Stimulated activated CD8-positive, alpha-beta memory T cell treated with anti-CD3 and anti-CD28 coated beads, Interleukin-7, amount 100 ng/mL, for 1 hour (primary cell): ENCODE data around the gene VAC14.

Source experiments
- DNase-seq, 2 donors: peaks; one replicate each; pipeline ENCODE4 v3.0.0-alpha.2; 2020; ENCODE audit warnings: low read depth in 2 of 2

VAC14 gene

DNA sequence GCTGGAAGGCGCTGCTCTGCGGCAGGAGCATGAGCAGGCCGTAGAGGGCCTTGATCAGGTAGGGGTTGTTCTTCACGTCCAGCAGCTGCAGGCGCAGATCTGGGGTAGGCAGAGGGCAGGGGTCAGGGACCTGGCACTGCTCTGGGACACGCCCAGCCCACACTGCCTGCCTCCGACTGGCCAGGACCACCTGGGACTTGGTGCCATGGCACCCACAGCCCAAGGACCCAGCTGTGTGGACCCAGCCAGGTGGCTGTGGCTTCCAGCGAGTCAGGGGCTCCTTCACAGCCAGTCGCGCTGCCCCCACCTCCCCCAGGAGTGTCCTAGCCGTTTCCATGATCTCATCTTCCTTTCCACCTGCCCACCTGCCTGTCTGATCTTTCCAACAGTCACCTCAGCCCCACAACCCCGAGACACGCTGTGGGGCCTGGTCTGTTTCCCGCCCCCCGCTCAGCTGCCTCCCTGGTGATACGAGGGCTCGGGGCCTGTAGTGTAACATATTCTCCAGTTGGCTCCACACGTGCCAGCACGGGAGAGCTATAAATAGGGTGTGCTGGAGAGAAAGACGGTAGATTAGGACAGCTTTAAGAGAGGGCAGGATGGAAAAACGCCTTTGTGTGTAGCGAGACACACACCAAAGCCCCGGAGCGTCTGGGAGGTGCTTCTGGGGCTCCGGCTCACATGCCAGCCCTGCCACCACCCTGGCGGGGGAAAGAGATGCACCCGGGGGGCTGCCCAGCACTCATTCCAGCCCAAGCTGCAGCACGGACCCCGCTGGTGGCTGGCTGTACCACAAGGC is 107.9 kb downstream of the VAC14 start:
- no peak for DNase-seq

DNA sequence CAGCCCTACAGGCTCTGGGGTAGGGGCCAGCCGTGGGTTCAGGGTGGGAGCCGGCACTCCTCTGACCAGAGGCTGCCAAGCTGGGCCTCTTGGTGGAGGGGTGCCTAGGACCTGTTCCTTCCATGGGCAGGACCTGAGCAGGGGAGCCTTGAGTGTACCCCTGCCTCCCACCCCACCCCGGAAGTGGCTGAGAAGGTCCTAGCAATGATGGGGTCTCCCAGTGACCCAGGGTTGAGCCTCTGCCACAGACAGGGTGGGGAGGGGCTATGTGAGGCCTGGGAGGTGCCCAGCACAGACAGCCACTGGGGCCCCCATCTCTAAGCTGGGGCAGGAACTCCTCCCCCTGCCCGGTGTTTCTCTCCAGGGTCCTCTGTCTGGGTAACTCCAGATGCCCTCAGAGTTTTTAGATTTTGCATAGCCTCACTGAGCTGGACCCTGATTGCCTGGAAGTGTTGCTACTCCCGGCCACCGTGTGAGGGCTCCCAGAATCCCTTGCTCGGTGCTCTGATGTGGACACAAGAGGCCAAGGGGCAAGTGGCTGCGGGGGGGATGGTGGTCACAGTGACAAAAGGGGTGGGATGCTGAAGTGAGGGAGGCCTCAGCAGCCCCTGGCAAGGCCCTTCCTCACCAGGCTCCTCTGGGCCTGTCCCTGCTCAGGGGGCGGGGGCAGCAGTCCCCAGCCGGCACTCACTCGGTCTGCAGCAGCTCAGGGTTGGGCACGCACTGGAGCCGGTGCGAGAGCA is 108.7 kb downstream of the VAC14 start:
- DNase-seq, result no peak

DNA sequence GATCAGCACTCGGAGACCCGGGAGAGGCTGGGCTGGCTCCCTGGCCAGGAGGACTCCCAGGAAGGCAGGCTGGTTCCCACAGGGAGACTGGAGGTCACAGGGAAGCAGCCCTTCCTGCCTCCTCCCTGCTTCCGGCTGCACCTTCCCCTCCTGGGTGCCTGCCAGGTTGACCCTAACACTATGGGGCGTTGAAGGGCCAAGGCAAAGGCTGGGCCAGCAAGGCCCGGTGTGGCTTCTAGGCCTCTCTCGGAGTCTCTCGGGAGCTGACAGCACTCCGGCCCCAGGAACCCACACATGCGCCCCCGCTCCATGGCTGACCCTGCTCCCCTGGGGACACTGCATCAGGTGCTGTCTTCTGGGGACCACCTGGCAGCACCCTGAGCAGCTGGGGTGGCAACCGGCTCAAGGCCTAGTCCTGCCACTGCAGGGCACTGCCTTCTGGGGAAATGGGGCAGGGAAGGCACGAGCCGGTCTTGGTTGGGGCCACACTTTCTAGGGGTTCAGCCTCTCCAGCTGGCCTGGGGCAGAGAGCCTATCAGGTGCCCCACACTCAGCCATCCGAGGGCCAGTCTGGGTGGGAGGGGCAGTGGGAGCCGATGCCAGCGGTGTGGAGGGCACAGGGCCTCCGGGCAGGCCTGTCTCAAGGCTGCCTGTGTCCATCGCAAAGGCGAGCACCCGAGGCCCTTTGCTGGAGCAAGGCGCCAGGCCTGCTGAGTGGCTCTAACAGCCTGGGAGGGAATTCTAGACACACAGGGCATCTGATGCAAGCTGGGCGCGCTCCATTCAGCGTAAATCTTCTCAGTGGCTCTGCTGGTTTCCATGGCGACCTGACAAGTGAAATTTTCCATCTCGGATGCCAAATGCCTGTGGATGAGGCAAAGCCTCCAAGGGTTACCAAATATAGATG is 109.5 kb downstream of the VAC14 start:
- DNase-seq, result no peak

DNA sequence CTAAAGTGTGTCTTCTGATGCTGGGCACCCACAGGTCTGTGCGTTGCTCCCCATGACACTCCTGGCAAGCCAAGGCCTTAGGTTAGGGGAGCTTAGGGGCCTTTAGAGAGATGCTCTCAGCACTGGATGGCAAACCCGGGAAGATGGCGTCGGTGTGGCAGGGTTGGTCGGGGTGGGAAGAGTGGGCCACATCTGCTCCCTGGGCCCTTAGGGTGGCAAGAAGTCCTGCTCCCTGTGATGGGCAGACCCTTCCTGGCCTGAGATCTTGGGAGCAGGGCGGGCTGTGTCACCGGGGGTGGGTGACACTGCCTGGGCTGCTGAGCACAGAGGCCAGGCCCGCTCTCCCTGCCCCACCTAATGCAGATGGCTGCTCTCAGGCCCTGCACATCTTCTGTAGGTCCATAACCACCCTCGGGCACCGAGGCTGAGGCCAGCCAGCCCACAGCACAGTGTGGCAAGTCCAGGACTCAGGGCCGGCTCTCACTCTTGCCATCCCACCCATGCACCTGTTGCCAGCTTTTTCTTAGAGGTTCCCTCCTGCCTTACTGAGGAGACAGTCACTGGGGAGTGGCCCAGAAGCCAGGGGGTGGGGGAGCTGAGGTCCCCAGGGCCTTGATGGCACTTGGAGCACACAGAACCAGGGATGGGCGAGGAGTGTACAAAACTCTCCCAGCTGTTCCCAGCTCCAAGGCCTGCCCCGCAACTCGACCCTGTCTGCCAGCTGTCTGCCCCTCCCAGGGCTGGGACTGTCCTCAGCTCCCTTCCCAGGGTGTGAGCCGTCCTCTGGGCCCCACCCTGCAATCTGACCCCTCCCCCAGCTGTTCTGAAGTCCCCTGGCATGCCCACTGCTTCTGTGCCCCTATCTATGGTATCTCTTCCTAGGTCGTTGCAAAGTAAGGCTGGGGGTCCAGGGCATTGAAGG is 110.7 kb downstream of the VAC14 start:
- no peak for DNase-seq

DNA sequence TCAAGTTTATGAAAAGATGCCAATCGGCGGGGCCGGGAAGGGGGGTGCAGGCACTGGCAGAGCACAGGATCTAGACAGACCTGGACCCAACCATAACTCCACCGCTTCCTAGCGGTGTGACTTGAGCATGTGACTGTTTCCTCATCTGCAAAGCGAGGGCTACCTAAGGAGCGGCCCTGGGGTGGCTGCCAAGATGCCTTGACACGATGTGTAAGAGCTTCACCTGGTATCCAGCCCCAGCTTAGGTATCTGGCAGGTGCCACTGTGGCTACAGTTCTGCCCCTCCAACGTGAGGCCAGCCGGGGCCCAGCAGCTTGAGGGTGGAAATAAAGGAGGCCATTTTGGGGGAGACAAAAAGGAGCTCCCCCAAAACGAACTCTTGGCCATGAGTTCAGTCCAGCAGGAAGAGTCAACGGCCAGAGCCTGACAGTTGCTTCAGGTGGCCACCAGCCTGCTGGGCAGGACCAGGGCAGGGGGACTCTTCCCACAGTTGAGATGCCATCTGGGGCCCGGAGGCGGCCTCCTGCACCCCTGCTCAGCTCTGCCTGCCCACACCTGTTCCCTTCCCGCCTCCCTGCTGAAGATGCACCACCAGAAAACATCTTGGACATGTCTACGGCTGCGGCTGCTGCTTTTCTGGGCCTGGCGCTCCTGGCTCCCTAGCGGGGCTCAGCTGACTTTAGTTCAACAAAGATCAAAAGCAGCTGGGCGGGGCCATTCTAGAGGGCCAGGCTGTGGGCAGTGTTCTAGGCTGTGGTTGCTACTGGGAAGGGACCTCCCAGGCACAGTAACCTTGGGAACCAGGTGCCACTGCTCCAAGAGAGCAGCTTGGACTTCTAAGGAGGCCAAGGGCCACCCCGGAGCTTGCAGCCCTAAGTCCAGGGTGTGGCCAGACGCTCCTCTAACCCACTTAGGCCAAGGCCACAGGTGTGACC is 111.7 kb downstream of the VAC14 start:
- DNase-seq, result no peak

DNA sequence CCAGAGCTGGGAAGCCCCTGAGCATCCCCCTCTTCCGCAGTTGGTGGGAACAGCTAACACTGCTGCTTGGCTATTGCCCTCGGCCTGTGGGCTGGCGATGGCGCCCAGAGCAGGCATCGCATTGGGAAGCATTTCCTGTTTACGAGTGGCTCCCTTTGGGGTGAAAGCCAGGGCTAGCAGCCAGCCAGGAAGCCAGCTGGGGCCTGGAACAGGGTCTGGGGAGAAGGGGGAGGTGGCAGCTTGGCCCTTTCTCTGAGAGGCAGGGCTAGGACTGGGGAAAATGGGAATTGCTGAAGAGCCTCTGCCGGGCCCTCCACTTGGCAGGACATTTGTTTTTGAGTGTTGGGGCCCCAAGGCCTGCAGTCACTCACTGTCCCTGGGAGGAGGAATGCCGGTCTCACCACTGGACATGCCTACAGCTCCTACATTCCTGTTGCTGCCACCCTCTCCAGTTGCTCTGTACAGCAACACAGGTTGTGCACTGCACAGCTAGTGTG is 112.7 kb downstream of the VAC14 start:
- no peak for DNase-seq

DNA sequence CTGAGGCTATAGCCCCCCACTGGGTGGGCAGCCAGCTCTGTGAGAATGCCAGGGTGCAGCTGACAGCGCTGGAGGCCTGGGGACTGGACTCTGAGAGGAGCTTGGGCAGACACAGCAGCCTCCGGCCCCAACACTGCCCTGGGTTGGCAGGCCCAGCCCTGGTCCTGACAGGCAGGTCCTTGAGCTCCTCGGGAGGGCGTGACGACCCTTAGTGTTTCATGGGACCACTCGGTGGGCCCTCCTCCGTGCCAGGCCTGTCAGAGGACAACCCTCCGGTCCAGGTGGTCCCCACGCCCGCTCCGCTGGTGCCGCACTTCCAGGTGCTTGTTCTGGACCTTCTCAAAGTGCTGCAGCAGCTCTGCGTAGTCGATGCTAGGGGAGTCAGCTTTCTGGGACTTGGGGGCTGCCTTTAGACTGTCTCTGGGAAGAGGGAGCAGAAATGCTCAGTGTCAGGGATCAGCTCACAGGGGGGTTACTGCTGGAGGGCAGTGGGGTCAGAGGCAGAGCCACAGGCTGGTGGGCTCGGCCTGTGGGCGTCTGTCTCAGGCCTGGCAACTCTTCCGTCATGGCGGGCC is 113.2 kb downstream of the VAC14 start:
- no peak for DNase-seq

DNA sequence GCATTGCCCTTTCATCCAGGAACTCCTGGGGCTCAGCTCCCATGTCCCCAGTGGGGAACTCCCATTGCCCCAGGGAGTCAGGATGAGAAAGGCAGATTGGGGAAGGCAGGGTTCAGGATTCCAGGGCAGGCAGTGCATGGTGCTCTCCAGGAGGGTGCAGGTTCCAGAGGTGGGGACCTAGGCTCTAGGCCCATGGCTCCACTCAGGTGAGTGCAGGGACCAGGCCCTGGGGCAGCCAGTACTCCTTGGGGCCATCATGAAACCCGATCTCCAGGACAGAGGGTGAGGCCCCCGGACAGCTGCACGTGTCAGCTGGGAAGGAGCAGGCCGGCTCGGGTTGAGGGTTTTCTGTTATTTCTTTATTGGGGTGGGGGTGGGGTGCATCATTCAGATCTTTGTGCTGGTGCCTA is 113.9 kb downstream of the VAC14 start:
- DNase-seq, result no peak

DNA sequence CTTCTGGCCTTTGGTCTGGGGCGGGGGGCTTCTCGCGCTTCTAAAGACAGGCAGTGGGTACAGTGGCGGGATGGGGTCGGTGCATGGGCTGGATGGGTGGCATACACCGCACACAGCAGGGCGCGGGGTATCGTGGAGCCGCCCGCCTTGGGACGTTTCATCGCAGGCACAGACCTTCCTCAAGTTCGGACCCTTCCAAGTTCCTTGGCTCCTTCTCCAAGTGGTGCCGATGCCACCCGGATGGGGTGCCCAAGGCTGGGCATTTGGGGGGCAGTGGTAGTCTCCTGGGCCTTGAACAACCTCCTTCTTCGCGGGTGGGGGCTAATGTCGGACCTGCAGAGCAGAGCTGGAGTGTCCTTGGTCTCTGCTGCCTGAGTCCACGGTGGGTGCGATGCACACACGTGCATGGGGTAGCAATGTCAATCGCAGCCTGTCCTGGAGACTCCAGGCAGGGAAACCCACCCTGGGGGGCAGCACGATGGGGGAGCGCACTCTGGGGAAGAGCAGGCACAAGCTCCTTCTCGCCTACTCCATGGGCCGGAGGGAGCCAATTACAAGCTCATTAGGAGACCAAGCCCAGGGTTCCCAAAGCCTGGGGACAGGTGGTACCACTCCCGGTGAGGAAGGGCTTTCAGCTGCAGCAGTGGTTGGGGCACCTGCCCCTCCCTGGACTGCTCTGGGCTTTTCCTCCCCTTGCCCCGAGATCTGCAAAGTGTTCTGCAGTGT is 114.4 kb downstream of the VAC14 start:
- no peak for DNase-seq

DNA sequence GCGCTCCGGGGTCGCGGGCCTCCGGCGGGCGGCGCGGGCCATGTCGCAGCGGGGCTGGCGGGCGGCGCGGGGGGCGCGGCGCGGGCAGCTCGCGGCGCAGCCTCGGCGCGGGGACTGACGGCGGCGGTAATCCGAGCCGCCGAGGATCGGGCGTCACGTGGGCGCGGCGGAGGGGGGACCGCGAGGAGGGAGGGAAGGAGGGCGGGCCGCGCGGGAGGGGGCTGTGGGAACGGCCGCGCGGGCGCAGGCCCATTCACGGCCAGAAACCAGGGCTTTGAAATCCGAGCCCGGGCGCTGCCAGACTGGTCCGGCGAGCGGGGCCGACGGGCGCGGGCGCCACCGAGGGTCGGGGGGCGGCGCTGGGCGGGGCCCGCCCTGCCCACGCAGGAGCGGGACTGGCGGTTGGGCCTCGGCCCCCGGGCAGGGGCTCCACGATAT is 115.0 kb downstream of the VAC14 start, which contains the start of gene MTSS2:
Gene MTSS2, minus strand, starts transcription at position 116 of the 438 bp plus-strand sequence. CDS start 262 bp downstream, outside the sequence.
- no peak for DNase-seq

DNA sequence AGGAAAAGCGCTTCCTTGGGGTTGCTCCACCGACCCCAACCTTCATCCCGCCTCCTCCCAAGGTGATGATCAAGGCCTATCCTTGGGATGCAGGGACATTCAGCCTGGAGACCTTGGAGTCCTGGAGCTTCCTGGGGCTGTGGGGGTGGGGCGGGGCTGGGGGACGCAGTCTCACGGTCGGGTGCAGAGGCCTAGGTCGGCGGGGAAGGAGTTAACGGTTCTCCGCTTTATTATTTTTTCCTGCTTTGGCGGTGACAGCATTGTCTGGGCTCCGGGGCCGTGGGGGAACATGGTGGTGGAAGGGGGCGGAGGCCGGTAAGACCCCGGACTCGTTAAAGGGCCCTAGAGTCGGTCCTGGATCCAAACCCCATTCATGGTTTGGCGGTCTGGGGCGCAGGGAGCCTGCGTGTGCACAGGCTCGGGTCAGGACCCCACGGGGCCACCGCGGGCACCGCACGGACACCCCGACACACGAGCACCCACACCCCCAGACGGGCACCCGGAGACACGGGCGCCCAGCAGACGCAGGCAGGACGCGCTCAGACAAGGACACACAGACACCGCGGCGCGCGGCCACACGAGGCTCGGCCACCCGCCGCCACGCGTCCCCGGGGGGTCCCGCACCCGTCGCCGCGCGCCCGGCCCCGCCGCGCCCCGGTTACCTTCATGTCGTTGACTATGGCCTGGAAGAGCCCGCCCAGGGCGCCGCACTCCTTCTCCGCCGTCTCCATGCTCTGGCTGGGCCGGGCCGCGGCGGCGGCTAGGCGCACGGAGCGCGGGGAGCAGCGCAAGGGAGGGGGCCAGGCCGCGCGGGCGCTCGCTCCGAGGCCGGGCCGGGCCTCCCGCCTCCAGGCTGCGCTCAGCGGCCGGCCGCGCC is 115.7 kb downstream of the VAC14 start:
- DNase-seq, result no peak

DNA sequence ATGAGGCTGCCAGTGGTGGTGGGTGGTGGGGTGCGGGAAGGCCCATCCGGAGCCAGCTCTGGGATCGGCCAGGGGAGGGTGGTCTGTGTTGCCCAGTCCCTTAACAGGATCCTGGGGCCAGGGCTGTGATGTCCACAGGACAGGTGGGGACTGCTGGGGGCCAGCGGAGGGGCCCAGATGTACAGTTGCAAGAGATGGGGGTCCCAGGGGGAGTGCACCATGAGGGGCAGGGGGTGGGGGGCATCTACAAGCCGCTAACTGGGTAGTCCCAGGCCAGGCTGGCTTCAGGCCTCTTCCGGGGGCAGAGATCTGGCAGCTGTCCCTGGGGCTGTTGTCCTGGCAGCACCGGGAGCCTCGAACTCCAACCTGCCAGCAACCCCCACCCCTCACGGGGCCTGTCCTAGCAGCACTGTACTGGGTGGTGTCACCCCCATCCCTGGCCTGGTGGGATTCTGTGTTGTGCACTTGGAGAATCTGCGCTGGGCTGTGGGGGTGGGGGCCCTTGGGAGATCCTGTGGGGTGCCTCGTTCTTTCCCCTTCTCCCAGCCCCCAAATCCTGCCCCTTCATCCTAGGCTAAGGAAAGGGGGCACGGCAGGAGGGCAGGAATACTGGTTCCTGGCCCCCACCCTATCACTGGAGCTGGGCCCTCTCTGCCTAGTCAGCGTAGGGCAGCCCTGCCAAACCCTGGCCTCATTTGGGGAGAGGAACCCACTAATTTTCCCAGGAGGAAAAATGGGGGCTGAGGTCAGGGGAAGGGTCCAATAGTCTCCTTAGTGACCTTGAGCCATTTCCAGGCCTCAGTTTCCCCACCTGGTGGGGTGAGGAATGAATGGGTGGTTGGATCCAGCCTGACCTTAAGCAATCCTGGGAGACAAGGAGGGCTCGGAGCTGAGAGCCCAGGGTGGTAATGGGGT is 116.6 kb downstream of the VAC14 start:
- DNase-seq, result no peak

DNA sequence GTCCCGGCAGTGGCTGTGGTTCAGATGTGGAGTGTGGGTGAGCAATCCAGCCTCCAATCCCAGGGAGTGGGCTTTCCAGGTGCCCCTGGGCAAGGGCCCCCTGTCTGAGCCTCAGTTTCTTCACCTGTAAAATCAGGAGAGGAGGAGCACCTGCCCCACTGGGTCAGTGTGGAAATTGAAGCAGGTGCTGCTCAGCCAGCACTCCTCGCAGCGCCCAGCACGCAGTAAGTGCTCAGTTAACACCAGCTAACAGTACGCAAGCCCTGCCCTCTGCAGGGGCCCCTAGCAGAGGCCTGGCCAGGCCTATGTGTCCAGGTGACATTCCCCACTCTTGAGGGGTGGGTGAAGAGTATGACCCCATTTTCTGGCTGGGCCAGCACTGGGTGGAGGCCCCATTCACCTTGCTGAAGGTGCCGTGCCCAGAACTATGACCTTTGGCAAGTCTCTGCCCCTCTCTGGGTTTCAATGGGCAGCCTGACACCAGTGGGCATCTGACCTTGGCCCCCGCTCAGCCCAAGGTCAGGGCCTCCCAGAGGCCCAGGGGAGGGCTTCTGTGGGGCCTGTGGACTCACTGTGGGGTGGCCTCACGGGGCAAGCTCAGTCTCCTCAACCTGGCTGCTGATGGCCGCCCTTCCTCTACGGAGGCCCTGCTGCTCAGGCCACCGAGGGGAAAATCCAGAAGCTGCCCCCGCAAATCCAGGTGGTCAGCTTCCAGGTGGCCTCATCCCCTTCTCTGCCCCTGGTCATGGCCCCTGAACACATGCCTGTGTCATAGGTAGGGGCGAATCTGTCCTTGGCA is 117.6 kb downstream of the VAC14 start:
- no peak for DNase-seq

DNA sequence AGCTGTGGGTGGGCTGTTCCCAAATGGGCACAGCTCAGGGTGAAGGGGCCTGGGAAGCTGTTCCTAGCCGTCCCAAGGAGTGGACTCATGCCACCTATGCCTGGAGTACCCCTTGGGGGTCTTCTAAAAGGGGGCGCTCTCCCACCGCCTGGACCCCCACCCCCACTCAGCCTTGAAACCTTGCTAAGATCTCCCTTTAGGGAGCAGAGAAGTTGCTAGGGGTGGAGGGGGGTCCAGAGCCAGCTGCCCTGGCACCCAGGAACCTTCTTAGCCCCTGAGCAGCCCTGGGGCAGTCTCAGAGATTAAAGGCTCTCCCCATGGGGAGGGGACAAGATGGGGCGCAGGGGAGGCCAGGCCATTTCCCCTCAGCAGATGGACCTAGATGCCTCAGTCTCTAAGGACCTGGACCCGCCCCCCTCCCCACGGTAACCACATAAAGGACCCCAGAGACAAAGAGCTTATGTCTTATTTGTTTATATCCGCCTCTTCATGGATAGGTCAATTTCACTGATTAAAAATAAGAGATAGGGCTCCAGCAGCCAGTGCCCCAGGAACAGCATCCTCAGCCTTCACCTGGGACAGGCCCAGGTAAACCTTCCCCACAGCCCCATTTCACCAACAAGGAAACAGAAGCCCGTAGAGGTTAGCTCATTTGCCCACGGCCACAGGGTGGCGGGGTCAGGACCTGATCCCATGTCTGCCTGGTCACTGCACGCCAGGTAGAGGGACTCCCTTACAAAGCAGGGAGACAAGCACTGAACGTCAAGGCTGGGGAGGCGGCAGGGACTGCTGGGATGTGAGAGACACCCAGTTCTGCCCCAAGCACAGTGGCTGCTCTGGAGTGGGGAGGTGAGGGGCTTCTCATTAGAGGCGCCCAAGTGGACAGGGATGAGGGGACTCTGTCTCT is 118.5 kb downstream of the VAC14 start:
- no peak for DNase-seq
